PC-3 (cell line): ENCODE results near the gene TUBGCP3. TPM values are rescaled to one million over a fixed set of nuclear protein-coding genes. Genes with fewer than 3 reads are reported as not detected.

Source experiments
- ATAC-seq: fragments of 200-7000 bp; cut with Tn5 transposase; 2 replicates; pipeline ENCODE4 v1.9.1; 2020; ENCODE audit warnings: mild to moderate bottlenecking, moderate library complexity
- BruUV-seq: library from RNA; stranded (reverse); fragments of 400-500 nt; replicated peaks from 2 replicates; lab custom pipeline; 2021; lab: Mats Ljungman, UMichigan
- CTCF ChIA-PET: fragments of 300-600 bp; sonication (Branson Sonifier 250); formaldehyde crosslinking; loops from one replicate; lab custom pipeline; 2022; ENCODE audit warnings: antibody characterized with exemption; lab: Charles Lee
- POLR2A ChIA-PET: fragments of 300-600 bp; sonication (Branson Sonifier 250); formaldehyde crosslinking; loops from one replicate; lab custom pipeline; 2022; ENCODE audit warnings: antibody characterized with exemption; ENCODE audit not compliant: unreplicated experiment; lab: Charles Lee
- DNase-seq: peaks from one replicate; pipeline ENCODE4 v3.0.0-alpha.2; 2015
- H2AFZ ChIP-seq: fragments of 300-600 bp; sonication (generic); 2 replicates; pipeline ENCODE4 v1.6.0; 2016; ENCODE audit warnings: antibody characterized with exemption, low read length
- H3F3A ChIP-seq: fragments of 300-600 bp; sonication (generic); one replicate; pipeline ENCODE4 v1.6.0; 2017; ENCODE audit warnings: antibody characterized with exemption, low read length, control low read depth, mild to moderate bottlenecking; ENCODE audit not compliant: unreplicated experiment
- H3K27ac ChIP-seq: fragments of 300-600 bp; sonication (generic); 2 replicates; pipeline ENCODE4 v1.5.1; 2016; ENCODE audit warnings: mild to moderate bottlenecking, low read length
- H3K27me3 ChIP-seq: fragments of 300-600 bp; sonication (generic); 2 replicates; pipeline ENCODE4 v1.6.1; 2016; ENCODE audit warnings: low read length, mixed read lengths
- H3K36me3 ChIP-seq: fragments of 300-600 bp; sonication (generic); 2 replicates; pipeline ENCODE4 v1.6.1; 2016; ENCODE audit warnings: low read depth, mixed run types, low read length, mixed read lengths
- H3K4me1 ChIP-seq: fragments of 300-600 bp; sonication (generic); 2 replicates; pipeline ENCODE4 v1.5.1; 2016; ENCODE audit warnings: low read length; ENCODE audit not compliant: insufficient read depth
- H3K4me2 ChIP-seq: fragments of 300-600 bp; sonication (generic); 2 replicates; pipeline ENCODE4 v1.6.0; 2016; ENCODE audit warnings: low read length
- H3K4me3 ChIP-seq: fragments of 300-600 bp; sonication (generic); 2 replicates; pipeline ENCODE4 v1.5.1; 2016; ENCODE audit warnings: mild to moderate bottlenecking, low read length, mixed read lengths
- H3K79me2 ChIP-seq: fragments of 300-600 bp; sonication (generic); 2 replicates; pipeline ENCODE4 v1.6.1; 2017; ENCODE audit warnings: low read length, mixed read lengths
- H3K9ac ChIP-seq: fragments of 300-600 bp; sonication (generic); 2 replicates; pipeline ENCODE4 v1.6.0; 2016; ENCODE audit warnings: mild to moderate bottlenecking, low read length
- H3K9me2 ChIP-seq: fragments of 300-600 bp; sonication (generic); replicated peaks from 2 replicates; pipeline ENCODE4 v1.6.1; 2016; ENCODE audit warnings: mixed run types, low read length, mixed read lengths
- H3K9me3 ChIP-seq: fragments of 300-600 bp; sonication (generic); 2 replicates; pipeline ENCODE4 v1.6.1; 2016; ENCODE audit warnings: low read length, mixed read lengths
- H4K20me1 ChIP-seq: fragments of 300-600 bp; sonication (generic); 2 replicates; pipeline ENCODE4 v1.6.1; 2016; ENCODE audit warnings: low read length, mixed read lengths
- CTCF ChIP-seq: fragments of 300-600 bp; sonication (generic); conservative IDR thresholded peaks from 2 replicates; pipeline ENCODE4 v1.5.1; 2017; ENCODE audit warnings: antibody characterized with exemption, low read depth, mild to moderate bottlenecking, low read length
- EZH2 ChIP-seq: fragments of 300-600 bp; sonication (generic); IDR thresholded peaks from one replicate; pipeline ENCODE4 v1.6.1; 2017; ENCODE audit warnings: antibody characterized with exemption, mild to moderate bottlenecking, low read length; ENCODE audit not compliant: unreplicated experiment
- EZH2phosphoT487 ChIP-seq: fragments of 300-600 bp; sonication (generic); IDR thresholded peaks from 2 replicates; pipeline ENCODE4 v1.6.1; 2018; ENCODE audit warnings: mild to moderate bottlenecking, antibody characterized with exemption, low read length, borderline replicate concordance
- intact Hi-C: fragments of 100-400 bp; cut with micrococcal nuclease; formaldehyde crosslinking; loops from 2 replicates; pipeline ENCODE4 v1.9.0; 2023
- total RNA-seq: library from RNA; depleted of rRNA; stranded (reverse); fragments of >200 nt; gene quantifications from 2 replicates; pipeline ENCODE4 v1.2.3, GENCODE V29; 2014

The TUBGCP3 gene
- total RNA-seq, 1 experiment from 2014 or later: 25.8 TPM

DNA sequence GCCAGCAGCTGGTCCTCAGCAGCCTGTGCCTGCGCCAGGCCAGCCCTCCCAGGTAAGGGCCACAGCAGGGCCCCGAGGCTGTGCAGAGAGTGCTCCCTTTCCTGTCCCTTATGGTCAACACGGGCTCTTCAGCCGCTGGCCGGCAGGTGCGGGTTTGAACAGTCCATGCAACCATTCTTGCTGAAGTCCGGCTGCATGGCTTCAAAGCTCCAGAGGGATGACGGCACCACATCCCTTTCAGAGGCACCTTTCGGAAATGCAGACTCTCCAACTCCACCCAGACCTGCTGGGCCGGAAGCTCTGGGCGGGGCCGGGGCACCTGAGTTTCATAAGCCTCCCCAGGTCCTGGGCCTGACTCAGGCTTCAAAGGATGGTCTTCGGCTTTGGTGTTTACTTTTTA, 130.5 kb downstream of the TUBGCP3 start:
- H3K9me3 ChIP-seq: no peaks in the 10 kb centered on the region
- no peaks in the 10 kb centered on the region for H3K36me3 ChIP-seq
- no peak overlapping the region for H3K4me3 ChIP-seq
- TF ChIP-seq EZH2 (no peak), EZH2phosphoT487 (no peak), CTCF (no peak)
- H2AFZ ChIP-seq: no peak overlapping the region
- H3K27ac ChIP-seq: no peak overlapping the region
- H4K20me1 ChIP-seq: no peaks in the 10 kb centered on the region
- no peaks in the 10 kb centered on the region for H3K9me2 ChIP-seq
- no peak overlapping the region for H3K9ac ChIP-seq
- H3K79me2 ChIP-seq: no peaks in the 10 kb centered on the region
- no TSS peak for BruUV-seq
- H3K27me3 ChIP-seq: 0 out of 2 replicates have a peak, but pooled peaks cover 5% of the 10 kb centered on the region
- CTCF ChIA-PET: no interaction called here
- ATAC-seq (no peak), DNase-seq (no peak)
- H3K4me1 ChIP-seq: no peaks in the 10 kb centered on the region
- H3K4me2 ChIP-seq: no peak overlapping the region
- intact Hi-C loops: no loop called here
- no peaks in the 10 kb centered on the region for H3F3A ChIP-seq
- POLR2A ChIA-PET: no interaction called here

DNA sequence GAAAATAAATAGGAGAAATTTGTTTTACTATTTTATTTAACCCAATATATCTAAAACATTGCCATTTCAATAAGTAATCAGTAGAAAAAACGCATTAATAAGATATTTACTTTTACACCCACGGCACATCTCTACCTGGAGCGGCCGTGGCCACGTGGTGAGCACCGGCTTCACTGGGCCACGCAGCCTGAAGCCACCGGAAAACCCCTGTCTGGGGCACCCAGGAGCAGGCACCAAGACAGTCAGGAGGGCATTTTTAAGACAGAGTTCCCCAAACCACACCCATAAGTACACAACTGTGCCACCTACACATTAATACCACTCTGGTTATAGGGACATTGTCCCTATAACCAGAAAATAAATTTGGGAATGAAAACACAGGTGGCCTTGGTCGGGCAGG, 130.9 kb downstream of the TUBGCP3 start:
- ChIA-PET CTCF (no interaction called here), POLR2A (no interaction called here)
- H2AFZ ChIP-seq: no peak overlapping the region
- ATAC-seq: no peak
- H3K9me2 ChIP-seq: no peaks in the 10 kb centered on the region
- no peak for DNase-seq
- no peak for TF ChIP-seq CTCF
- TF ChIP-seq EZH2phosphoT487: no peak
- TF ChIP-seq EZH2: no peak
- intact Hi-C loops: no loop called here
- H3K36me3 ChIP-seq: no peaks in the 10 kb centered on the region
- H4K20me1 ChIP-seq: no peaks in the 10 kb centered on the region
- no peak overlapping the region for H3K27ac ChIP-seq
- BruUV-seq: no TSS peak
- 0 out of 2 replicates have a peak, but pooled peaks cover 6% of the 10 kb centered on the region for H3K27me3 ChIP-seq
- H3F3A ChIP-seq: no peaks in the 10 kb centered on the region
- no peak overlapping the region for H3K4me3 ChIP-seq
- no peaks in the 10 kb centered on the region for H3K79me2 ChIP-seq
- H3K9me3 ChIP-seq: no peaks in the 10 kb centered on the region
- no peak overlapping the region for H3K9ac ChIP-seq
- no peak overlapping the region for H3K4me2 ChIP-seq
- no peaks in the 10 kb centered on the region for H3K4me1 ChIP-seq

DNA sequence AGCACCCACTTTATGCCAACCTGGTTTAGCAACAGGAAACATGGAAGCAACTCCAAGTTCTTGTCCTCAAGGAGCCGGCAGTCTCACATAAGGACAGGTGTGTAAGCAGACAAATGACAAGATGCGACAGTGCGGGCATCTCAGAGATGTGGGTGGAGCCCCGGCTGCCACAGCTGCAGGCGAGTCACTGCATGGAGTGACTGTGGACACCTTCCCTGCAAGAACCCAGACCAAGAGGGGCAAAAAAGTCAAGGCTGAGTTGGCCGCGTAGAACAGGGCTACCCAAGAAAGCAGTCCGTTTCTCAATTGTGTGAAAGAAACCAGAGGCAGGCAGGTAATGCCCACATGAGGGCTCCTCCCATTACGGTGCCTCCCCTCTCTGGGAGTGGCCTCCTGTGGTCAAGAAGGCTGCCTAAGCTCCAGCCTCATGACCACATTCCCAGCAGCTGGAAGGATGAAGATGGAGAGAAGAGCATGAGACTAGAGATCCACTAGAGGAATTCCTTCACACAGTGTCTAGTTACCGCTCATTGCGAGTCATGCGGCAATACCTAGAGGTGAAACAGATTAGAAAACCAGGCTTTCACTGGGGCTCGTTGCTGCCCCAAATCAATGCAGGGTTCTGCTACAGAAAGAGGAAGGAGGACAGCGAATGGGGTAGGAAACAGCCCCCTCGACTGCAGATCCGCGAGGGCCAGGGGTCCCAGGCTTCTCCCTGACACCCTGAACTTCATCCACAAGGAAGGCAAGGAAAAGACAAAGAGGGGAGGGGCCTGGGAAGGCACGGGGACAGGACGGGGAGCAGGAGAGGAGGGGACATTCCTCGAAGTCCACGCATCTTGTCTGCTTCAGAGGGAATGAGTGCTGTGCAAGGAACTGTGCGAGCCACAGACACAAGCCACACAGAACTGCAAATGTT, 131.6 kb downstream of the TUBGCP3 start:
- H2AFZ ChIP-seq: no peak overlapping the region
- no peak for ATAC-seq
- intact Hi-C loops: no loop called here
- no peak overlapping the region for H3K27ac ChIP-seq
- ChIA-PET POLR2A (no interaction called here), CTCF (no interaction called here)
- no peaks in the 10 kb centered on the region for H3F3A ChIP-seq
- no peak overlapping the region for H3K4me2 ChIP-seq
- H4K20me1 ChIP-seq: no peaks in the 10 kb centered on the region
- H3K36me3 ChIP-seq: no peaks in the 10 kb centered on the region
- BruUV-seq: no TSS peak
- no peaks in the 10 kb centered on the region for H3K9me2 ChIP-seq
- no peaks in the 10 kb centered on the region for H3K4me1 ChIP-seq
- no peak overlapping the region for H3K9ac ChIP-seq
- no peaks in the 10 kb centered on the region for H3K9me3 ChIP-seq
- TF ChIP-seq CTCF: no peak
- no peak for TF ChIP-seq EZH2phosphoT487
- no peak for TF ChIP-seq EZH2
- DNase-seq: no peak
- H3K4me3 ChIP-seq: no peak overlapping the region
- no peaks in the 10 kb centered on the region for H3K79me2 ChIP-seq
- 0 out of 2 replicates have a peak, but pooled peaks cover 10% of the 10 kb centered on the region for H3K27me3 ChIP-seq
